Fibroblast of pulmonary artery (primary cell): ENCODE results near the gene ZSWIM4.

Experiments
- DNase-seq: peaks from one replicate; pipeline ENCODE4 v3.0.0-alpha.2; 2010; ENCODE audit warnings: low read depth
- H3K4me3 ChIP-seq: replicated peaks from 2 replicates; pipeline ENCODE4 v1.5.1; 2011; ENCODE audit warnings: low read depth, mild to moderate bottlenecking, control low read depth, low read length, moderate library complexity
- CTCF ChIP-seq: IDR thresholded peaks from 2 replicates; pipeline ENCODE4 v1.5.1; 2011; ENCODE audit warnings: mild to moderate bottlenecking, control low read depth, low read length, inconsistent platforms; ENCODE audit errors: missing control alignments

Gene ZSWIM4

DNA sequence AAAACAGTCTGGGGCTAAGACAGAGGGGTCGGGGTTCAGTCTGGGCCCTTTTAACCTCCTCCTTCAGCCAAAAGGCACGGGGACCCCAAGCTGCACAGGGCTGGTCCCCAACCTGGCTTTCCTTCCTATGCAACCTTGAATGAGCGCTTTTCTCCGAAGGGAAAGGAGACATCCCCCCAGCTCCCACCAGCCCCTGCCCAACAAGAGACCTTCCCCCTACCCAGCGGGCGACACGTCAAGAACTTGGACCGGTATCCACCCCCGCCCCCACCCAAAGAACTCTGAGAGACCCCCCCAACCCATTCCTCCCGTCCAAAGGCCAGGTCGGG, 46.7 kb downstream of the ZSWIM4 start:
- no peak for TF ChIP-seq CTCF
- DNase-seq = no peak
- peak overlapping the region; percentile 88 for H3K4me3 ChIP-seq

DNA sequence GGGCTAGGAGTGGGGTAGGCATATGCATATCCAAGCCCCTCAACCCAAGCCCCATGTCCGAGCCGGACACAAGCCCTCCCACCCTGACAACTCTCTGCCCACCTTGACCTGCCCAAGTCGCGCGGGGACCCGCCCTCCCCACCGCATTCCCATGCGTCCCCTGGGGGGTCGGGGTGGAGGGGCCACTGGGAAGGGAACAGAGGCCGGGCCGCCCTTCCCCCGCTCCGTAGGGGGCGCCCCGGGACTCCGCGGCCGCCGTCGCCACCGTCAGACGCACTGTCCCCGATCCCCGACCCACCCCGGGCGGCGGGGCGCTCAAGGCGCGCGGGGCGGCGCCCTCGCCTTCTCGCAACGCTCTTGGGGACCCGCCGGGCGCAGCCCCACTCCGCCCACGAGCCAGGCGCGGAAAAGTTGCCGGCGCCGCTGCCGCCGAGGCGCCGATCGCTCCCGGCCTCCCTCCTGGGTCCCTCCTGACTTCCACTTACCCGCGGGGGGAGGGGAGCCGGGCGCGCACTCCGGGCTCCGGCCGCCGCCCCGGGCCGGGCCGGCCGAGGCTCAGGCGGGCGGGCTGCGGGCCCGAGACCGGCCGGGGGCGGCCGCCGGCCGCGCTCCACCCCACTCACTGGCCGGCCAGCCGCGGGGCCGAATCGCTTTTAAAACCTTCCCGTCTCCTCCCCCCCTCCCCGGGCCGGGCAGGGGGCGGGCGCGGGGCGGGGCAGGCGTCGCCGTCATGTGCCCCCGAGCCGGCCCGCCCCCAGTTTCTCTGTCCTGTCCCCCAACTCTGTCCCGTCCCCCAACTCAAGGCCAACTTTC, 47.3 kb downstream of the ZSWIM4 start:
- peak; percentile 77 for DNase-seq
- H3K4me3 ChIP-seq = peak overlapping the region; percentile 88
- TF ChIP-seq CTCF = no peak

GRCh38 chr19:13843104-13843921, 48.1 kb downstream of the ZSWIM4 start:
- peak; percentile 71 for DNase-seq
- TF ChIP-seq CTCF = no peak

DNA sequence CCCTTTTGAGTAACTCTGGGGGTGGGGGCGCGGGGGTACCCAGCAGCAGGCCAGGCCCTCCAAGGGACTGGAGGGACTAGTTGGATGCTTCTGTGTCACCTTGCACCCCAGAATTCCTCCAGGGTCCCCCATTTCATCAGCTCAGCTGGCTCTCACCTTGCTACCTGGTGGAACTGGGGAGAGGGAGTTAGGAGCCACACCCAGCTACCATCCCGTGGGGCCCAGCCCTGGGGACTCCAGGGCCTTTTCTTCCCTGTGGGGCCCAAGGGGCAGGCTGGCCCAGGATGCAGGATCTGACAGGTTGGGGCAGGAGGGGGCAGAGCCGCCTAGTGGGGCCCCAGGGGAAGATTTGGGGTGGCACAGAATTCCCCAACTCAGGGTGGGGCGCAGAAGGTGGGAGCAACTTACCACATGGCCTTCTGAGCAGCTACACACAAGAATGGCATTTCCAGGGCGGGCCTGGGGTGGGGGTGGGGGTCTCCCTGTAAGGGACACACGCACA, 48.9 kb downstream of the ZSWIM4 start:
- no peak overlapping the region for H3K4me3 ChIP-seq
- DNase-seq = no peak

More at GRCh38 chr19:13843104-13843921, 48.1 kb downstream of the ZSWIM4 start:
- H3K4me3 ChIP-seq = peak overlapping the region; percentile 59

GRCh38 chr19:13846557-13847406, 51.5 kb downstream of the ZSWIM4 start:
- H3K4me3 ChIP-seq = peak overlapping the region; percentile 48
- DNase-seq = peak; percentile 93
- TF ChIP-seq CTCF = no peak

More for the DNA sequence above, 48.9 kb downstream of the ZSWIM4 start:
- TF ChIP-seq CTCF = no peak
